Ecto neural progenitor cell (in vitro differentiated cells): ENCODE measurements around the gene TMEM144.

Experiments used
- DNase-seq: peaks from one replicate; pipeline ENCODE4 v3.0.0-alpha.2; 2018; ENCODE audit warnings: low spot score

The TMEM144 gene

DNA sequence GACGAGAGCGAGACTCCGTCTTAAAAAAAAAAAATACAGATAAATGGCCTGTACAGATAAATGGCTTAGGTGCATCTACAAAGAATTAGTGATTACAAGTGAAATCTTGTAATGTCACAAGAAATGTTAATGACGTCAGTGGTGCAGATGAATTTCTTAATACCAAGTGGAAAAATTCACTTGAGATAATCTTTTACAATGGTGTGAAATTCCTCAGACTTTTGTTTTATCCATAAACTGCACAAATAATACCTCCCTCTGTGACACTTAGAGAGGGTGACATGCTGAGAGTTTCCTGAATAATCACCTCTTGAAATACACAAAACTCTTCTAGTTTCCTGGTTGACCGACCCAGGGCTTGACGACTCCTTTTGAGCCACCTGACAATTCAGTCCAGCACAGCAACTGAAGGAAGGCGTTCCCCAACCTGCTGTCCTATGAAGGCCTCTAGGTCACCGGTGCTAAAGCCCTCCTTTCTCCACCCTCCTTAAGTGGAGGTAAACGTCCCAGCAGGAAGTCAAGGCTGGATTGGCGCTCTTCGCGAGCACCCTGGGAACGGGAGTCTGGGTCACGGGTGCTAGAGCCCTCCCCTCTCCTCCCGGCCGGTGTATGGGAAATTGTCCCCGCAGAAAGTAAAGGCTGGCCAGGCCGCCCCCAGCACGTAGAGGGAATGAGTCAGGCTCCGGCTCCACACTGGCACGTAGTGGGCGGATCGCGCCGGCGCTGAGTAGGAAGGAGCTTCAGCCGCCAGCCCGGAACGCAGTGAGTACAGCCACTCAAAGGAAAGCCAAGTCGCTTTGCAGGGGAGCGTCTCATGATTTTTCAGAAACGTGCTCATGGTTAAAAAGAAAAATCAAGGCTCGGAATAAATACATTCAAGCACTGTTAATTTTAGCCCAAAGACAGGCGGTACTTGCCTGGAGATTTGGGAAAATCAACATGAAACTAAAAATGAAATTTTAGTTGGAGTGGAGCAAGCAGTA, at the start of gene TMEM144:
TMEM144 (plus strand) TSS at position 662 of the 983 bp plus-strand sequence. CDS start 2,182 bp downstream, outside the sequence.
- peak; percentile 87 for DNase-seq

DNA sequence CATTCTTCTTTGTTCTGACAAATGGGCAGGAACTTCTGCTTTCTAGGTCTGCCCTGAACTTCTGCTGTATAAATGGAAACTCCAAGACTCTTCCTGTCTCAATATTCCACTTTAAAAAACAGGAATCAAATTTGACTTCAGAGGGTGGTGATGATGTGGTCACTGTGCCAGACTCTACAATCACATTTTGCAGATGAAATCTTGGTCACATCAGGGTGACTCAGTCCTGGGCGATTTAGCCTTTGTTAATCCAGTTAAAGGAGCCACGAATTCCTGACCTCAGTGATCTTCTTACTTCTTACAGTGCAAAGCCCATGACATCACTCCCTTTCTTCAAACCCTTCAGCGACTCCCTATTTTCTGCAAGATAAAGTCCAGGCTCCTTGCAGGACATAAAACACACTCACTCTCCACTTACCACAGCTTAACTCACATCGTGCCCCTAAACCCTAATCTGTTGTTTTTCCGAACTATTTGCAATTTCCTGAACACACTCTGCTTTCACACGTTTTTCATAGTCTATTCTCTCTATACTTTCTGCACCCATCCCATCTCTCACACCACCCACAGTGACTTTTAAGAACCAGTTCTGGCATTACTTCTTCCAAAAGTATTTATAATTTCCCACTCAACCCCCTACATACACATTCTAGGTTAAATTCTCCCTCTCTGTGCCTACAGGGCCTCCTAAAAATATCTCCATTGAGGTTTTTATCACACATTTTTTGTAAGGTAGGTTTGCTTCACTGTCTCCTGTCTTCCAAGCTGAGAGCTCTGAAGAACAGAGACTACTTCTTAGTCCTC, 48.5 kb upstream of the TMEM144 start:
- no peak for DNase-seq

DNA sequence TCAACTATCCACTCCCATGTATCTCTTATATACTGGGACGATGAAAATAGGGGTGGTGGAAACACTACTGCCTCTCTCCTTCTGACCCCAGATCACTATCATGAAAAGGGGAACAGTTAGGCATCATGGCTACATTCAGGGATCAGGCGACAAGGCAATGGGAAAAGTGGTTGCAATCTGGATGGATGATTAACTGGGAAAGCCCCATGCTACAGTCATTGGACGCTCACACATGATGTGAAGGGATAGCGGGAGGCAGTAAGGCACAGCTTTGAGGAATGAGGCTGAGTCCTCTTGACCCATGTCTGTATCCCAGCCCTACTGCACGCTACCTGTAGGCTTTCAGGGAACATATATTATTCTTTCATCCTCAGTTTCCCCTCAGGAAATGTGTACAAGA, 47.7 kb upstream of the TMEM144 start:
- DNase-seq = no peak

DNA sequence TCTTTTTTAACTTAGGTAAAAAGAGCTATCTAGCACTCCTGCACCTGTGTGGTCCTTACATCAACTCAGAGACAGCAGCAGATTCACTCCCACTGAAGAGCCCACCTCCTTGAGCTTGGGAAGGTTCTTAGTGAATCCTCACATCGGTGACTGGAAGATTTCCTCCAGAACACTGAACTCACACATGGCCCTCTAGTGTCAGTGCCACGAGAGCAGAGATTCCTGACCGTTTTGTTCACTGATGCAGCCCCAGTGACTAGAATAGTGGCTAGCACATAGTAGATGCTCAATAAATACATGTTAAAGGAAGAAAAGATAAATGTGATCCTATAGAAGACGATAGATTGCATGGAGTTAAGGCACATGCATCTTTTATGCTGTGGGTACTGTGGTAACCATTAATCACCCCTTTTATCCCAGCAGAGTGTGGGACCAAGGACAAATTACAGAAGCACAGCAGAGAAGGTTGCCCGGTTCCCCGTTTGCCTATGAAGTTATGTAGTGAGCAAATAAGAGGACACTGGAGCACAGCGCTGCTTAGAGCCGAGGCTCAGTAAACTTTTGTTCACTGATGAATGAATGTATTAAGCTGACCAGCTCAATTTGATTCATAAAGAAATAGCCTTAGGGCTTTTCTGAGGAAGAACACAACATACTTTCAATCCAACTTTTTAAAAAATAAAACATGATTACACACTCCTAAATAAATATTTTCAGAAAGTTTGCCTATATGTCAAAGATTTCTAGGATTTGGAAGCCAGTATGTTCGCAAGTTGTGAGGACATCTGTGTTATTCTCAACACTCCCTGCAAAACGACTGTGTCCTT, 46.1 kb upstream of the TMEM144 start:
- DNase-seq = no peak

DNA sequence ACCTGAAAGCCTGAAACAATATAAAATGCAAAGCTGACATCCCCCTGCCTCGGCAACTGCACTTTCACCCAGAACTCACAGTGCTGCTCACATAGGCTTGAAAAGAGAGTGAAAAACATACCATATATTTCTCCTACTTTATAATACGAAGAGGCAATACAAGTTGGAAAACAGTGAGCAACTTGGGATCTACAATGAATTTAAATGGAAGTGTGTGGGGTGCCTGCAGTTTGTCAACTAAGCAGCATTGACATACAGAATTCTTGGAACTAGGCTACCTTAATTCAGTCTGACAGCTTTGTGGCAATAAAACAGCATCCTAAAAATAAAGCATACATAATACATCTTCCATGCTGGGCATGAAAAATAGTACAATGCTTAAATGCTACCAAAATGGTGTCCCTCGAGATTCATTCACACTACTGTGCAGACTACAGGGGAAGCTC, 45.5 kb upstream of the TMEM144 start:
- no peak for DNase-seq

DNA sequence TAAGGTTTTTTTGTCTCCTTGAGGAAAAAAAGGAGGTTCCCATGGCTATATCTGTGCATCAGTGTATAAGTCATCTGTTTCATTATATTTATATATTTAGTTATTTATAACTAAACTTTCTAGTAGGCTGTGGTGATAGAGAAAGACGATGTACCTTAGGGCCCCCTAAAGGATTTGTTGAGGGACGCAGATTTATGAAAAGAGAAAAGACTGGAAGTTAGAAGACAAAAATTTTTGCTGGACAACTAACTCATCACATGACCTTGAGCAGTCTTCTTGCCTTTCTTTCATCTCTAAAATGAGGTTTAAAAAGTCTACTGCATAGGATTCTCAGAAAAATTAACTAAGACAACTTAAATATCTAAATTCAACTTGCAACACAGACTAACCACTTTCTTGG, 43.6 kb upstream of the TMEM144 start:
- DNase-seq = no peak

DNA sequence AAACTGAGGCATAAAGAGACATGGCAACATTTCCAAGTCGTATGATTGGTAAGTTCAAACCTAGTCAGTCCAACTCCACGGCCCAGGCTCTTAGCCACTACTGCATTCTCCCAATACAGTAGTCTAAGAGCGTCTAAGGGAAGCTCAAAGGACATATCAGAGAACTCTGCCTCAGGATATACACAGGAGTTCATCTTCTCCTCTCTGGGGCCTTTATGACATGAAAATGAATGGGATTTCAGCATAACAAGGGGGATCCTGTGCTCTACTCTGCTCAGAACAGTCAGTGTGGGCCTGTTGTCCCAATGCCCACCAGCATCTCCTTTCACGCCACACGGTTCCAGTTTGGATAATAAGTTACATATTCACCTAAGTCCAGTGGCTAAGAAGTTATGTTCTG, 41.7 kb upstream of the TMEM144 start:
- DNase-seq = no peak

DNA sequence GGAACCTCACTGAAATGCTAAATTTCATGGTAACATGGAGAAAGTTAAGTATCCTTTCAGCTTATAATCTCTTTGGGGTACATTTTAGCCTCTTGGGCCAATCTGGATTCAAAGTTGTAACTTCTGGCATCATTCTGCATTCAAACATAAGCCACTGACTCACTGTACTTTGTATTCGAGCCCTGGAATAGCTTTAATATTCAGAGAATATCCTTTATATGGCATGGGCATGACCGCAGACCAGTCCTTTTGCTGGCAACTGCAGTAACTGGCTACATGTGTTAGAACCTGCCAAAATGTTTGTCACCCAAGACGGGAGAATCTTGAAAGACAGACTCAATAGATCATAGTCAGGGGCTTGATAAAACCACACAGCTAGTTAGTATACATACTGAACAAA, 40.8 kb upstream of the TMEM144 start:
- no peak for DNase-seq

DNA sequence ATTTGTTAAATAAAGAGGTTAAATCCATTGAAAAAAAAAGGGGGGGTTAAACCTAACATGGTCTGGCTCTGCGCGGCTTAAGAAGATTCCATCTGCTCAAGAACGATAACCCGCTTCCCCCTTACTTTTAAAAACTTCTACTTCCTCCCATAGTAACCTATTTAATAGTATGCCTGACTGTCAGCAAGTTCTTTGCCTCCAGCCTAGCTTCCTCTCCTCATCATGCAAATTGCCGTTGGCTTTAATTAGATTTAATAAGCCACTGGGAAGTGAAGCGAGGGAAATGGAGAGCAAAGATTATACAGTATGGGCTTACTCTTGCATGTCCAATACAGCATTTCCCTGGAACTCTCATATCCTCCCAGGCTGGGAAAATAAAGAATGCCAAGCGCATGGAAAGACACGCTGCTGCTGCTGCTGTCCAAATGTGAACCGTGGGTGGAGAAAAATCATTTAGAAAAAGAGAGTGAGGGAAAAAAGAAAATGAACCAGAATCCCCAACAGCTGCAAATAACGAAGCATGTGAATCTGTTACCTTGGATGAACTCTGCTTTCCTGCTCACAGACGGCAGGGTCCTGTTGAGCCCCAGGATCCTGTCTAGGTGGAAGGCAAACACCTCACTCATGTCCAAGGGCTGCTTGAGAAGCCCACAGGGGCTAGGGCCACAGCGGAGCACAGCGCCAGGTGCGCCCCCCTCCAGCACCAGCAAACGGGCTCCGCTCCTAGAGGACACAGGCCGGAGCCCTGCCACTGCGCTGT, 40.2 kb upstream of the TMEM144 start:
- DNase-seq = no peak

DNA sequence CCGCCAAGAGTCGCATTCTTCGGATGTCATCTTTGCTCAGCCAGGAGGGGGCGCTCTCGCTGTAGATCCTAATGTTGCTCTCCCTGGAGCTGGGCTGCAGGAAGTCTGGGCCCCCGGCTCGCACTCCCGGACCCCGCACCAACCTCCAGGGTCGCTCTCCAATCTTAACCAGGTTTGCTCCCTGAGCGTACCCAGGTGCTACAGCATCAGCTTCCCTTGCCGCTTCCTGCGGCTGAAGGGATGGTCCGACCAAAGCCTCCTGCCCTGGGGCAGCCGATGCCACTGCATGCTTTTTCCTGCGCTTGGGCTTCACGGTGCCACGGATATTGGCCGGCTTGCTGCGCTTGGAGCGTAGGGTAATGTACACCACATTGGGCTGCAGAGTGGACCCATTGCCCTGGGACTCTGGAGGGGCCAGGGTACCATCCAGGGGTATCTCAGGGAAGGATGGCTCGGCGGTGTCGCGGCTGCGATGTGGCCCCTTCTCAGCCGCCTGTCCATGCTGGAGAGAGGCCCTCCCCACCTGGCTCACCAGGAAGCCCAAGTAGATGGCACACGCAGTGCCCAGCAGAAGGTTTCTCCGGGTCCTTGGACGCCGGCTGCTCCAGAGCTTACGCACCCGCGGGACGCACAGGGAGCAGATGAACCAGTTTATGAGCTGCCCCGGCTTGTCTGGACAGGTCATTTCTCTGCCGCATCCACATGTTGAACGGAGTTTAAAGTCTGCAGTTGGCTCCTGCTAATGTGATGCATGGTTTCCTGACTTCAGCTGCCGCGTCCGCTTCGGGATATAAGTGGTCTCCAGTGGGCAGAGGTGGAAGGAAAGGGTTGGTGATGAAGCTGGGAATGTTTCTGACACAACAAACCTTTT, 39.4 kb upstream of the TMEM144 start:
- no peak for DNase-seq

DNA sequence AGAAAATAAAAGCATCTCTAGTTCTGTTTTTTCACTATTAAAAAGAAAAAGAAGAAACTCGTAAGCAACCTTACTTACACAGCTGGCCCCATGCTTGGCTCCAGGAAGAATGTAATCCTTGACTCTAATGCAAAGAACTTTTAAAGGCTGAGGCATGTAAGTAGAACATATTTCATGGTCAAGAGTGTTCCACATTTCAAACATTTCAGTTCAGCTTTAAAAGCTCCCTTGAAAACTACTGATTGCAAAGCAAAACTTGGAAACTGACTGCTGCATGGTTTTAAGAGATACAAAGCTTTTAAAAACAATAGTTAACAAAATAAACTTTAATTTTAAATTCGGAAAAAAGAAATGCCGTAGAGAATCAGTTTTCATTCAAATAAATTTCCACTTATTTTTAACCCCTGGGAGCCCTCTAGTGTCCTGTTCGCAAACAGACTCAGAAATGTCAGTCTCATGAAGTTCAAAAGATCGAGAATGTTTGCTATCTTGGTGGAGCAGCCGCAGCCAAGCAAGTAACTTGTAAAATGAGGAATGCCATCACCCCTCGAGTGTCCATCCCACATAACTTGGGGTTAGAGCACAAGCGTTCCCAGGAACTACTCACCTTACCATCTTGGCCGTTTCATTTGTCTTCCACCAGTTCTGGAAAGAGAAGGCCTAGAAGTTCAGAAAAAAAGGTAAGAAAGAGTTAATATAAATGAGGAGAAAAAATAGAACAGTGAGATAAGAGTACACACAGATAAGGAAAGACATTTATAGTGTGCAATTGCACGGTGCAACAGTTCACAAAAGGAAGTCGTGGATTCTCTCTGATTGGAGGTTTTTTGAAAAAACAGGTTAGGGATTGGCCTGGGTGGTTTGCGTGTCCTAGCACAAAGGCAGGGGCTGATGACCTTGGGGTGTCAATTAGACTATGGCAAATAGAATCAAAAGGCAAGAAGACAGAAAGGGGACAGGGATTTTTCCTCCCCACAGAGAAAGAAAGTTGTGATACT, 37.7 kb upstream of the TMEM144 start, which contains the start of gene GASK1B:
GASK1B (minus strand) TSS at position 765 of the 998 bp plus-strand sequence. CDS start 1,650 bp downstream, outside the sequence.
- DNase-seq = no peak

DNA sequence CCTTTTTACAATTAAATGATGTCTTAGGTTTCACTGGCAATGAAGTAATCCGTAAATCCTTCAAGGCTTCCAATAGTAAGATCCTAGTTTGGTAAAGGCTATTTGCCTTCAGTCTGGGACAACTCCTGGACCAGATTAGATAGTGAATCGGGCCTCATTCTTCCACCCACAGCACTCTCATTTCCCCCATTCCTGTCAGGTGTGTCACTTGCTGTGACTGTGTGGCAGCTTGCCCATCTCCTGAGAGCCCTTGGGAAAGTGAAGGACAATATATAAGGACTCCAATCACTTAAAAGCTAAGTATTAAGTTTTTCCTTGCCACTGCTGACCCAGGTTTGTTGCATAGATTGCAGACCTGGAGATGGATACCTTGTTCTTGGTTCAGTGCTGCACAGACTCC, 34.2 kb upstream of the TMEM144 start:
- no peak for DNase-seq

DNA sequence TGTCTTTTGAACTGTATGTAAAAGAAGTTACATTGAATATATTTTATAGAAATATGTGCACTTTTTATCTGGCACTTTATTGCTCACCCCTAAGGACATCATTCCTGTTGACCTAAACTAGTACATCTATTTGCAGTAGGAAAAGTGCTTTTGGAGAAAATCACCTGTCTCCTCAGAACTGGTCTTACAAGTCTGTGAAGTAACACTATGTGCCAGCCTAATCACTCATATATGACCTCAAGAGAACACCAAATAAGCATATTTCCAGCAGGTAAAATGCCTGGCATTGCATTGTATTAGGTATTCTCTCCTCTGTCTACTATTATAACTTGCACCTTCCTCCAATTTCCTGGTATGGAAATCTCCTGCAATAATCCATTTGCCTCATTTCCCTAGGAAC, 33.5 kb upstream of the TMEM144 start:
- no peak for DNase-seq

DNA sequence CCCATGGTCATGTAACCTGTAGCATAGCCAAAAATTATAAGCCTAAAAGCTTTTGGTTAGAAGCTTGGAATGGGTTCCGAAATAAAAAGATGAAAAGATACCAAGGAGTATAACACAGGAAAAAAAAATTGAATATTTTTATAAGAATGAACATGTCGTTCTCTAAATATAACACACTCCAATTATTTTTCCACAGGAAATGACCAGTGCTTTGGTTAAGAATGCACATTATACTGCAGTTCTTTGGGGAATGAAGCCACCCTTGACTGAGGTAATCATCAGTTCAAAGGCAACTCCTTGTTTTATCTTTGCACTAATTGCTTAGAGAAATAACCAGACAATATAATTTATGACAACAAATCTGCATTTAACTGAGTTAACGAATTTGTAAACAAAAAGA, 30.8 kb upstream of the TMEM144 start:
- no peak for DNase-seq

DNA sequence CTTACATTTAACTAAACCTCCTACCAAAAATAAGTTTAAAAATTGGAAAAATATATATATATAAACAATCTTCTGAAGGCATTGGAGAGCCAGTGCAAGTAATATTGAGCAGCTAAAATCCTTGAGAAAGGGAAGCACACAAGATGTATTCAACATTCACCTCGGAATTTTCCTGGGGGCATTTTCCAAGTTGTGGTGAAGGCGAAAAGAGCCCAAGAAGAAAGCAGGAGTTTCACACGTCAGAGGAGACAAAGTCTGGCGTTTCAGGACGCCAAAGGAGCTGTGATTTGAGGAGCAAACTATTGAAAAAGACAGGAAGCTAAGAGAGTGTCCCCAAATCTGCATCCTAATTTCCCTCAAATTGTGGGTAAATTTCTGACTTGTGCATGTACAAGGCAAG, 28.4 kb upstream of the TMEM144 start:
- DNase-seq = no peak

DNA sequence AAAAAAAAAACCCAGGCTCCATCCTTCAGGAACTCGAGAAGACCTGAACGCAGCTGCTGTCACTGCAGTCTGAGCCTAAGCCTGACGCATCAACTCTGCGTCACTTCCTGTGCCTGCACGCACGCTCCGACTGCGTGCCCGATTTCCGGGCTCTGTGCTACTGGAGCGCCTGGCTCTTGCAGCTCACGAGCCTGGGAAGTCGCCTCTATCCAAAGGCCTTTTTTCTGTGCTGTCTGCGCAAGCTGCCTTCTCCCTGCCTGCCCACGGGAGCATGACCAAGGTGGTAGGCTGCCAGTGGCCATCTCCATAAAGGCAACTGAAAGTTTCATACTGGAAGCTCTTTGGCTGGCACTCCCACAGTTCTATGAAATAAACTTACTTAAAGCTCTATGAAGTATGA, 27.6 kb upstream of the TMEM144 start:
- DNase-seq = no peak

DNA sequence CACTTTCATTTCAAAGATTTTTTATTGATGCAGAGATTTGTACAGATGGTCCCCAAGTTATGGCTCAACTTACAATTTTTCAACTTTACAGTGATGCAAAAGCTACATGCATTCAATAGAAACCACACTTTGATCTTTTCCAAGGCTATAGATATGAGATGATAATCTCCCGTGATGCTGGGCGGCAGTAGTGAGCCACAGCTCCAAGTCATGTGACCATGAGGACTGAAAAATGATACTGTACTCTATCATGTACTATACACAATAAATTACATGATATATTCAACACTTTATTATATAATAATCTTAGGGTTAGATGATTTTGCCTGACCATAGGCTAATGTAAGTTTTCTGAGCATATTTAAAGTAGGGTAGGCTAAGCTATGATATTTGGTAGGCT, 23.5 kb upstream of the TMEM144 start:
- no peak for DNase-seq

DNA sequence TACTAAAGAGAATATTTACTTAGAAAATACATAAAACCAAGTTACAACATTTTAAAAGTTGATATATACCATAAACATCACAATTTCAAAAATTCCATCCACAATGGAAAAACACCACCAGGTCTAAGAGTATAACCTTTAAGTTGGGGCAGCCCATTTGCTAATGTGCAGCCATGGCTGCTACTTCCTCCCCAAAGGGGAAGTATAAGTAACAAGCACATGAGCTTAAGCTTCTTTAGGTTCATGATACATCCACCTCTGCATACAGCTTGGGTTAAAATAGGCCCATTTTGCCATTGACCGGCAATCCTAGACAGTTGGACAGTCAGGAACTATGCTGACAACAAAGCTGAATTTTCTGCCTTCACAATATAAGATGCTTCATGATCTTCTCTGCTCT, 20.9 kb upstream of the TMEM144 start:
- DNase-seq = no peak

DNA sequence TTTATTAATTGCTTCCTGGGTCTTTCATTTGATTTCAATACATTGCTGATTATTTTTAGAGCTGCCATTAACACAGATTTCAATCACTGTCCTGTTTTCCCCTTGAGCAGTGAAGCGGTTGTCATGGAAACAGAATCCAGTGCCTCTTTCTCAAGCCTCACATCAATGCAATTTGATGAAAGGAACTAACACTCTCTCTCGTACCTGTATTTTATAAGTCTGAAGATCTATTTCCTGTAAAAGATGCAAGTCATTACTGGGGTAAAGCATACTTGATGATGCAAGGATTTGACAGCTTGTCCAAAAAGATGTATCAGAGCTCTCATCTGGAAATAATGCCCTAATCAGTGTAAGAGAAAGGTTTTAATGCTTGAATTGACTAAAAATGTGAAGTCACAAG, 19.6 kb upstream of the TMEM144 start:
- no peak for DNase-seq
